T-helper 1 cell treated with Interleukin-12 subunit alpha and Interleukin-12 subunit beta and Interleukin-4 antibody, amounts not matched to agents 30 ng/mL and 1 ng/mL, for 36 hours (primary cell): ENCODE data around the gene LCOR. TPM values are rescaled to one million over a fixed set of nuclear protein-coding genes. Genes with fewer than 3 reads are reported as not detected.

Source experiments
- intact Hi-C: fragments of 100-400 bp; cut with micrococcal nuclease; formaldehyde crosslinking; loops from one replicate; pipeline ENCODE4 v1.15.1; 2024
- total RNA-seq: library from RNA; stranded (reverse); gene quantifications from 2 replicates; pipeline ENCODE4 v1.2.3, GENCODE V29; 2022

Gene LCOR
- total RNA-seq, 1 donor from 2014 or later = 30.5 TPM

- intact Hi-C loops = loop anchor here (1.0 kb wide), 1 partner anchor 38 kb away; no protein-coding TSS in a partner anchor
Observed at GRCh38 chr10:96978621-96979154, 146.6 kb downstream of the LCOR start.

DNA sequence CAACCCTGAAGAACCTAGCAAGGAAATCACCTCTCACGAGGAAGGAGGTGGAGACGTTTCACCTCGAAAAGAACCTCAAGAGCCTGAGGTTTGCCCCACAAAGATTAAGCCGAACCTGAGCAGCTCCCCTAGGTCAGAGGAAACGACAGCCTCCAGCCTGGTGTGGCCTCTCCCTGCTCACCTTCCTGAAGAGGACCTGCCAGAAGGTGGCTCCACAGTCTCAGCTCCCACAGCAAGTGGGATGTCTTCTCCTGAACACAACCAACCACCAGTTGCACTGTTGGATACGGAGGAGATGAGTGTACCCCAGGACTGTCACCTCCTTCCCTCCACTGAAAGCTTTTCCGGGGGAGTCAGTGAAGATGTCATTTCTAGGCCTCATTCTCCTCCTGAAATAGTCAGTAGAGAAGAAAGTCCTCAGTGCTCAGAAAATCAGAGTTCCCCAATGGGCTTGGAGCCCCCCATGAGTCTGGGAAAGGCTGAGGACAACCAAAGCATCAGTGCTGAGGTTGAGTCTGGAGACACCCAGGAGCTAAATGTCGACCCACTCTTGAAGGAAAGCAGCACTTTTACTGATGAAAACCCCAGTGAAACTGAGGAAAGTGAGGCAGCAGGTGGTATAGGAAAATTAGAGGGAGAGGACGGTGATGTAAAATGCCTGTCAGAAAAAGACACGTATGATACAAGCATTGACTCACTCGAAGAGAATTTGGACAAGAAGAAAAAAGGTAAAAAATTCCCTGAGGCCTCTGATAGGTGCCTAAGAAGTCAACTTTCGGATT is 150.2 kb downstream of the LCOR start:
- intact Hi-C loops = no loop called here

- intact Hi-C loops = no loop called here
Observed at GRCh38 chr10:96984541-96985131, 152.5 kb downstream of the LCOR start.

DNA sequence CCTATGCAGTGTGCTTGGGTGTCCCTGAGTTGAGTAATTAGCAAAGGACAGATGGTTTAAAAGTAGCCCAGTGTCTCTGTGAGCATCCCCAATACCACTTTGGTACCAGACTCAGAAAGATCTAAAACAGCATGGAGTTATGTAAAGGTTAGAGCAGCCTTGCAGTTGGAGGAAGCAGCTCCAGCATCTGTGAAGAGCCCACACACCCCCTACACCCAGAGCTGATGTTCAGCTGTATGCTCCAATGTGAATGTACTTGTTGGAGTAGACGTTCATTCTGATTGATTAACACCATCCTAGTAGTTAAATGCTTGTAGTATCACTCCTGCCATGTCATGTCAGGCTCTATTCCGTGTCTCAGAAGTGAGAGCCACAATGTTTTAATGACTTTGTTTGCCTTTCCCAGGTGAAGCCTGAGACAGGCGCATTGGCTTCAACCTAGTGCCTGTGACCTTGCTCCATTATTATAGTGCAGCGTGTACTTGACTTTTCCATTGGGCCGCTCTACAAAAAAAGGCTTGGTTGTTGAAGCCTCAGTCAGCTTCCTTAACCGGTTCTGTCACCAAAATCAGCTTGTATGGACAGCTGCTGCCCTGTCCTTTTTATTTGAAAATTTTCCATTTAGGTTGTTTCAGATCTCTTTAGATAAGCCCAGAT is 154.2 kb downstream of the LCOR start:
- intact Hi-C loops = no loop called here

- intact Hi-C loops = no loop called here
Observed at GRCh38 chr10:96987141-96987841, 155.2 kb downstream of the LCOR start.

DNA sequence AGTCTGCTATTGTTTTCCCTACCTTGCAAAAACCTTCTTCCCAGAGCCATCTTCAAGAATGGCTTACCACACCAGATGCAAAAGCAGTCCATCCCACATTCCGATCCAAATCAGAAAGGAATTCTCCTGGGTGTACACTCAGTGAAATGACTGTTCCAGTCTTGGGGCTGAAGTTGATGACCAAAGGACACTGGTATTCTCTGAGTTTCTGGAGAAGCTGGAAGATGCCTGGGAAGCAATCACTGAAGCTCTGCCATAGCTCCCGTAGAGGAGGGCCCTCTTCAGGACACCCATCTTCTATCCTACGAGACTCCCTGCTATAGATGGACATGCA is 155.7 kb downstream of the LCOR start:
- intact Hi-C loops = no loop called here

DNA sequence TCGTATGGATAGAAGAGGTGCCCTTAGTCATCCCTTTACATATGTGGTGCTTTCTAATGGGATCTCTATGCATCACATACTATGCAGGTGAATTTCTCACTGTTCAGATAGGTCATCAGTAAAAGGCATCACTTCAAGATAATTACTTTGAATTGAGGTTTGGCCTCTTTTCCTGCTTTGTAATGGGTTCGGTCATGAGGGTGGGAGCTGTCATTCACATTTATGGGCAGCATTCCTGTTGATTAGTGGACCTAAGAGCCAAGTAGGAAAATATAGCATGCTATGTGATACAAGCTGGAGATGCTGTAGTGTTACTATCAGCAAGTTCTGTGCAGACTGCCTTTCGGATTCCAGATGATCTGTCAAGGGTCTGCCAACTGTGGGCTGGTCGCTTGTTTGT is 156.3 kb downstream of the LCOR start:
- intact Hi-C loops = no loop called here

- intact Hi-C loops = no loop called here
Observed at GRCh38 chr10:96991313-96991841, 159.3 kb downstream of the LCOR start.

GRCh38 chr10:96992721-96993120 is 160.6 kb downstream of the LCOR start:
- intact Hi-C loops = no loop called here

GRCh38 chr10:96995851-96996250 is 163.8 kb downstream of the LCOR start:
- intact Hi-C loops = no loop called here

GRCh38 chr10:96996275-96996965 is 164.3 kb downstream of the LCOR start:
- intact Hi-C loops = no loop called here

GRCh38 chr10:96998329-96998888 is 166.3 kb downstream of the LCOR start:
- intact Hi-C loops = no loop called here

DNA sequence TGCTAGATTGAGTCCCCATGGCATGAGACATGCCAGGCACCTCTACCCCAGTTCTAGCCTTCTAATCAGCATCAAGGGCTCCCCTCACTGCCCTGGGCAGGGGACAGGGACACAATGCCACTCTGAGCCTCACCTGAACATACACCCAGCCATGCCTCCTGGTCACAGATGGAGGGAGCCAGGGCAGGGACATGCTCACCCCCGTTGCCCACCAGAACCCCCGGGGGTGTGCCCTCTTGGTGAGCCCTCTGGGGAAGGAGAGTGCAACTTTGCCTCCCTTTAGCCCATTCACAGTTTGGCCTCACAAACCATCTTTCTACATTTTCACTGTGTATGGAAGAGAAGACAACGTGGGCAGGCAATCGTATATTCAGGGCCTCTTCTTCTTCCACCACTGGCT is 167.2 kb downstream of the LCOR start:
- intact Hi-C loops = no loop called here

GRCh38 chr10:96999987-97000386 is 167.9 kb downstream of the LCOR start:
- intact Hi-C loops = no loop called here

DNA sequence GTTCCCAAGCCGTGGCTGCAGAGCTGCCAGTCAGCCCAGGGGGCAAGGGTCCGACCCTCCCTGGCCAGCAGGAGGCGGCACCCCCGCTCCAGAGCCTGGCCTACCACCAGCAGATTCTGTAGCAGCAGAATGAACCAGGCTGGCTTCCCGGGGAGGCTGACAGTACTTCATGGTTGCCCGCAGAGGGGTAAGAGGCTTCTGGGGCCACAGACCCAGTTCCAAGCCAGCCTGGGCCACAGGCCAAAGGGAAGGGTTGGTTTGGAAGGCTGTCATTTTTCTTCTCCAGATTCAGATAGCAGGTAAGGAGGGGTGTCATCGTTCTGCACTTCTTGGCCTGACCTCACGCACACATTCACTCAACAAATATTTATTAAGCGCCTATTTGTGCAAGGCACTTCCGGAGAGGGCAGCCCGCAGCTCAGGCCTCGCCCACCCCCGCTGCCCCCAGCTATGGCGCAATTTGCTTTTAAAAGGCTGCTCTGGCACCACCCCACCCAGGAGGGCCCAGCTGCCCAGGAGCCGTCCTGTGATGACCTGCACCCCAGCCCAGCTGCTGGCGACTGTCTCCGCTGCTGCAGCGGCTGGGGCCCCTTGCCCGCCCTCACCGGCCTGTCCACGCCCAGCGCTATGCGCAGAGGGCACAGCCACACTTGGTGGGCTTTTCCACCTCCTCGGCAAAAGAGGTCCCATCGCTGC is 168.5 kb downstream of the LCOR start:
- intact Hi-C loops = no loop called here

DNA sequence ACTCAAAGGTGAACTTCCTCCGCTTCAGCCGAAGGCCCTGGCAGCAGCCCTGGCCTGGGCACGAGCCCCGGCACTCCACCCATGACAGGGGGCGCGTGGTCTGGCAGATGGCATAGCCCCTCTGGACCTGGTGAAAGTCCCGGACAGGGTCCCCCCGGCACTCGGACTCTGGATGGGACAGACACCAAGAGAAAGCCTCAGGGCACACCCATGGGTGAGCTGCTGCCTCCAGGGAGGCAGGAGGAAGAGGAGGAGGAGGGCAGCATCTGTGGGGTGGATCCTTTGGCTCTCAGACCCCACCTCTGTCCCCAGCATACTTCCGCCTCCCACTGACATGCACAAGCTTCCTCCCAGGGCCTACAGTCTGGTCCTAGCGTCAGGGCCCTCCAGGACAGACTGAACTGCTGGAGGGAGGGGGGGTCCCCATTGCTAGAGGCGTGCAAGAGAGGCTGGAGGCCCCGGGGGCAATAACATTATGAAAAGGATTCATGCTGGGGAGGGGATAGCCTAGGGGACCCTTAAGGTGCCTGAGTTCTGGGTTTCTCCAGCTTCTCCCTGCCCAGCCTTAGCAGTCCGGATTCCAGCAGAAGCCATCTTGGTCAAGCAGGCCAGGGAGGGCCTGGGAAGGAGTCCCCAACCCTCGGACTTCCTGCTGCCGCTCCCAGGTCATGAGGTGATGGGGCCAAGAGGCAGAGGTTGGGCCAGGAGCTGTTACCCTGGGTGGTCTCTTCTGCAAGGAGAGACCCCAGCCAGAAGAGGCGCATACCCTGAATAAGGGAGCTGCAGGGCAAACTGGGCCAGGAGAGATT is 169.3 kb downstream of the LCOR start:
- intact Hi-C loops = no loop called here

GRCh38 chr10:97002670-97003069 is 170.6 kb downstream of the LCOR start:
- intact Hi-C loops = no loop called here

DNA sequence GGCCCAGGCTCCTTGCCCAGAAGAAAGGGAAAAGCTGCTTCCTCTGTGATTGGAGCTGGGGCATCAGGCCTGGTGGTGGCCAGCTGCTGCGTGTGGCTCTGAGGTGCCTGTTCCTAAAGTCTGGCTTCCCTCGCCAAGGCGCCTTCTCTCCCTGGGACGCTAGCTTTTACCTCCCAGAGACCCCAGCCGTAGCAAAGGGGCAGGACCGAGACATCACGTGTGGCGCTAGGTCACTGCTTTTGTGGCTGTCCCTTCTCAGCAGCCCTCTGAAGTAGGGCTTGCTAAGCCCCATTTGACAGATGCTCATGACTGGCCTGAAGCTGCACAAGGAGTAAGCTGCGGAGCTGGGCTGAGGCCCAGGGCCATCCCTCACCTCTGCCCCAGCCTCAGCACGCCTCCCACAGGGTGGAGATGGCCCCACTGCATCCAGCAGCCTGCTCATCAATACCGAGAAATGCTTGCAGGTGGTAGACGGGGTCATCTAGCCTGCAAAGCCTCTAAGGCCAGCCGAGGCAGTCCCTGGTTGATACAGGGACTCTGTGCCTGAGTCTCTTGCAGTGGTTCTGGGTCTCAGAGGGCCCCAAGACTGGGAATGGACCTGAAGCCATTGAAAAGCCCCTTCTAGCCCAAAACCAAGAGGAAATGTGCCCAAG is 171.2 kb downstream of the LCOR start:
- intact Hi-C loops = no loop called here

DNA sequence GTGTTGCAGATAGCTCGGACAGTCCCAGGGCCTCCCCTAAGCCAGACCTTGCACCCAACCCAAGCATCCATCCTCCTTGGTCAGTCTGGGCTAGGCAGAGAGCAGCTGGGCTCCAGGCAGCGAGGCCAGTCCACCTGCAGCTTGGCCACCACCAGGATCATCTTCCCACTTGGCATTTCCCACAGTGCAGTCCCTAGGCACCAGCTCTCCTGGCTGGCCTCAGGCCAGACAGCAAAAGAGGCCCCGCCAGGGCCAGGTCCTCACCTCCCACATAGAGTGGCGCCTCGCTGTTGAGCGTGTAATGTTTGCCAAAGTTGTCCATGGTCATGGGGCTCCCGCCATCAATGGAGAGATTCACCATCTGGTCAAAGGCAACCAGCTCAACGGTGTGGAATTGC is 171.7 kb downstream of the LCOR start:
- intact Hi-C loops = no loop called here
